GM19025 (cell line): ENCODE measurements around the gene CFAP210.
"Not testable (repeated sequence)": the region's sequence is repeated elsewhere in the genome, so short reads cannot be mapped to it uniquely, and the experiment has no call there.

Experiments
- ATAC-seq: cut with Tn5 transposase; IDR thresholded peaks from one replicate; pipeline ENCODE4 v1.9.1; 2021; ENCODE audit warnings: mild to moderate bottlenecking, low read depth, moderate library complexity; ENCODE audit not compliant: unreplicated experiment

The CFAP210 gene

DNA sequence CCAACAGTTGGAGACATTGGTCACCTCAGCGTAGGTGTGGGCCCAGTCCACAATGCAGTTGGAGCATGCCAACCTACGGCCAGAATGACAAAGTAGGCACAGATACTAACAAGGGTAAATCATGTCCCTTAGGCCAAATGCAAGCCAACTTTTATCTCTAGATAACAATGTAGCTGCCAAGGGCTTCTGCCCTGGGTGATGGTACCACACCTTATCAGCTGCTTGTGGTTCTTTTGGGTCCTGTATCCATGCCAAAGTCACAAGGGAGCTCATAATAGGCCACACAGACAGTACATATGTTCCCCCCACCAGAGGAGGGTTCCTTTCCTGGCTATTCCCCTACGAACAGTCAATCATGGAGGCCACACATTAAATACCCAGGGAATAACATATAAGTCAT is 19.1 kb upstream of the CFAP210 start:
- ATAC-seq: no peak

DNA sequence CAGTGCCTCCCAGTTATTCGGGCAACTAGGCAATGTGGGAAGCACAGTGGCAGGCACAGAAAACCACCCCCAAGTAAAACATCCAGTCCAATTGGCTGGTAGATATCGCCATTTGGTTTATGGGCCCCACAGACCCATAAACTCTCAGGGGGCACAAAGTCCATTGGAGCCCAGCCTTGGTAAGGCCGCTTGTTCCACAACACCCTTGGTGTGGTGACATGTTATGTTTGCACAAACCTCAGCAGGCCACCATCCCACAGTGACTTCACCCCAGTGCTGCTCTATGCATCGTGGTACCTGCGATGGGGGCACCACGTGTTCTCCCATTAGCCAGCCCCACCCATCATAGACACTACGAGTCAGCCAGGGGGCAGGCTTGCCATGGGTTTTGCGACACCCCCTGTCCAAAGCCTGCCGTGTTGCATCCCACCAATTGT is 18.6 kb upstream of the CFAP210 start:
- no peak for ATAC-seq

DNA sequence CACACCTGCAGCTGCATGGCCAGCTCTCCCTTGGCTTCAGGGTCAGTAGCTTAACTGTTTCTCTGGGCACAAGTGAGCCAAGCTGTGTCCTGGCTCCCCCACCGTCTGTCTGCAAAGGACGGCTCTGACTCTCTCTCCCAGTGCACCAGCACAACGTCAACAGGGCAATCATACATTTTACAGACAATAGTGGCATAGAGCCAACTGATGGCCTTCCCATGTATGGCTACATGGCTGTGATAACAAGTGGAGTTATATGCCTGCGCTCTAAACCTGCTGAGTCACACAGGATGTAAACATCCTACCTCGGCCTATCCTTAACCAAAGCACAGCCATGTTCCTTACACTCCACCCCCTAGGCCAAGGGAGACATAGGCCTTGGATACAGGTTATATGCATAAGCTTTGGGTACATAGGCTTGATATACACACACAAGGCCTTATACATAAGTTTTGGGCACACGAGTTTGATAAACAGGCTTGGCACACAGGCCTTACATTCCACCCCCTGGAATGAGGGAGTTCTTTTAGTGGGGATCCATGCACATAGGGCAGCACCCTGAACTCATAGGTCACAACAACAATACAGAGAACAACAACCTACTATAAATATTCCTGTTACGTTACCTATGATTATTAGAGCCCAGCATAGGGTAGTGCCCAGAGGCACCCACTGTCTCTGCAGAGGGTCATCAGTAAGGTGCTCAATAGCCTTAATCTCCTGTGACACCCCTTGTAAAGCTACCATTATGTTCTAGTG is 17.7 kb upstream of the CFAP210 start:
- no peak for ATAC-seq

DNA sequence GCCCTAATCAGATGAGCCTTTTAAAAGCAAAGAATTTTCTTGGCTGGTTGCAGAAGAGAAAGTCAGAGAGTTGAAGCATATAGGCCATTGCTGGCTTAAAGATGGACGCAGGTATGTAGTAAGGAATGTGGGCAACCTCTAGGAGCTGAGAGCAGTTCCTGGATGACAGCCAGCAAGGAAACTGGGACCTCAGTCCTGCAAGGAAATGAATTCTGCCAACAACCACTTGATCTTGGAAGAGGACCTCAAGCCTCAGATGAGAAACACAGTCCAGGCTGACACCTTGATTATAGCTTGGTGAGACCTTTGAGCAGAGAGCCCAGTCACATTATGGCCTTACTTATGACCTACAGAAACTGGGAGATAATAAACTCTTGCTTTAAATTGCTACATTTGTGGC is 15.8 kb upstream of the CFAP210 start:
- no peak for ATAC-seq

DNA sequence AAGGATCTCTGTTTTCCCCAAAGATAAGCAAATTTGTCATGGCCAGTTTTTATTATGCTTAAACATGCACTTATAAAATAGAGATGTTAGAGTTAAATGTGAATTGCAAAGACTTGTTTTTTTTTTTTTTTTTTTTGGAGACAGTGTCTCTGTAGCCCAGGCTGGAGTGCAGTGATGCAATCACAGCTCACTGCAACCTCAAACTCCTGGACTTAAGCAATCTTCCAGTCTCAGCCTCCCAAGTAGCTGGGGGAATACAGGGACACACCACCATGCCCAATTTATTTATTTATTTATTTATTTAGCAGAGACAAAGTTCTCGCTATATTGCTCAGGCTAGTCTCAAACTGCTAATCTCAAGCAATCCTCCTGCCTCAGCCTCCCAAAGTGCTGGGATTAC is 15.1 kb upstream of the CFAP210 start:
- no peak for ATAC-seq

DNA sequence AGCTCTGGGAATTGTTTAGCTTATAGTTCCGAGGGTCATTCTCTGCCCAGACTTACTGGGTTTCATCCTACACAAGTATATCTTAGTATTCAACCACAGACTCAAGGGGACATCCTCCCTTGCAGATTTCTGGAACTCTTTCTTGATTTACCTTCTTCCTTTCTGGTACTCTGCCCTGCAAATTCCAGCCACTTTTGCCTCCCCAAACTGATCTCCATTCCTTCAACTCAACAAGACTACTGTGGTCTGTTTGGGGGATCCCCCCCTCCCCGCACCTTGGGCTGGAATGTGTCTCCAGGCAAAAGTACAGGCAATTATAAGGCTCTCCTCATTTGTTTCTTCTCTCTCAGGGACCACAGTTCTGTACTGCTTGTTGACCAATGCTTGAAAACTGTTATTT is 13.4 kb upstream of the CFAP210 start:
- no peak for ATAC-seq

DNA sequence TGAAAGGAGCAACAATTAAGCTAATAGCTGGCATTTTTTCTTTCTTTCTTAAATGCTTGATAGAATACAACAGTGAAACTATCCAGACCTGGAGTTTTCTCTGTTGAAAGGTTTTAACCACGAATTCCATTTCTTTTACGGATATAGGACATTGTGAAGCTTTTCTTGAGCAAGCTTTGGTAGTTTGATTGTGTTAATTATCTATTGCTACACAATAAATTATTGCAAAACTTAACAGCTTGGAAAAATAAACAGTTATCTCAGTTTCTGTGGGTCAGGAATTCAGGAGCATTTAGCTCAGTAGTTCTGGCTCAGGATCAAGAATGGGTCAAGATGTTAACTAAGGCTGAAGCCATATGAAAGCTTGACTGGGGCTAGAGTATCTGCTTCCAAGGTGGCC is 11.7 kb upstream of the CFAP210 start:
- no peak for ATAC-seq

DNA sequence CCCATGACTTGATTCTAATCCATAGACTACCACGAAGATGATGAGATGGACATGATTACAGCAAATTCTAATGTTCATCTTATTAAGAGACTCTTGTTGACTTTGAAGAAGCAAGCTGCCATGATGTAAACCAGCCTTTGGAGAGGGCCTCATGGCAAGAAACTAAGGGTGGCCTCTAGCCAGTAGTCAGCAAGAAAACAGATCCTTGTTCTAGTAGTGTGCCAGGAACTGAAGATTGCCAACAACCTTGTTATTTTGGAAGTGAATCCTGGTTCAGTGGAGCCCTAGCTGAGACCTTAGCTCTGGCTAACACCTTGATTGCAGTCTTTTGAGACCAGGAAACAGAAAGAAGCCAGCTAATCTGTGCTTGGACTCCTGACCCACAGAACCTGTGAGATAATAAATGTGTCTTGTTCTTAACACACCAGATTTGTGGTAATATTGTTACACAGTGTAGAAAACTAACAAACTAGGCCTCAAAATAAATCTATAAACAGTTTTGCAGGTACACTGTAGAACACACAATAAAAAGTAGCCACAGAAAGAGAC is 10.0 kb upstream of the CFAP210 start:
- no peak for ATAC-seq

DNA sequence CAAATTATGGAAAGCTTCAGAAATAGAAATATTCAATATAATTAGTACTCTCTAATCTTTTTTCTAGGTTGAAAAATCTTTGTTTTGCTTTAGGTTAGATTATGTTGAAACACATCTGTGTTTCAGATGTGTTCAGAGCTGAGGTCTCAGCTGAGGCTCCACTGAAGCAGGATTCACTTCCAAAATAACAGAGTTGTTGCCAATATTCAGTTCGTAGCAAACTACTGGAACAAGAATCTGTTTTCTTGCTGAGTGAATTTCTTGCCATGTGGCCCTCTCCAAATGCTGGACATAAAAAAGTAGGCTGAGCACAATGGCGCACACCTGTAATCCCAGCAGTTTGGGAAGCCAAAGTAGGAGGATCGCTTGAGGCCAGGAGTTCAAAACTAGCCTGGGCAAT is 8.8 kb upstream of the CFAP210 start:
- ATAC-seq: no peak

DNA sequence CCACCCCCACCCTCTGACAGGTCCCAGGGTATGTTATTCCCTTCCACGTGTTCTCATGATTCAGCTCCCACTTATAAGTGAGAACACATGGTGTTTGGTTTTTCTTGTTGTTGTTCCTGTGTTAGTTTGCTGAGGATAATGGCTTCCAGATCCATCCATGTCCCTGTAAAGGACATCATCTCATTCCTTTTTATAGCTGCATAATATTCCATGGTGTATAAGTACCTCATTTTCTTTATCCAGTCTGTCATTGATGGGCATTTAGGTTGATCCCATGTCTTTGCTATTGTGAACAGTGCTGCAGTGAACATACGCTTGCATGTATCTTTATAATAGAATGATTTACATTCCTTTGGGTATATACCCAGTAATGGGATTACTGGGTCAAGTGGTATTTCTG is 5.0 kb upstream of the CFAP210 start:
- ATAC-seq: not testable (repeated sequence)

DNA sequence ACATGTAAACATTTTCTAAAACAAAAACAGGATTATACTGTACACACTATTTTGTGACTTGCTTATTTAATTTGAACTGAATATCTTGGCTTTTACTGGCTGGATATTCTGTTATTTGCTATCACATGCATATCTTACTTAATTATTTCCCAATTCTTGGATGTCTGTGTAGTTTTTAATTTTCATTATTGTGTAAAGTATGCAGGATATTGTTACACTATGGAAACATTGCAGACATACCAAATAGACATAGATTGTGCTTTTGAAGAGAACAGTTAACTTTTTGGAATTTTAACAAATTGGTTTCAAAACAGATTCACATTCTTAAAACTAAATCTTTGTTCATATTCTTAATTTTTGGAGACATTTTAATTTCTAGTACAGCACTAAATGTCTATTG is 2.2 kb upstream of the CFAP210 start:
- ATAC-seq: no peak

DNA sequence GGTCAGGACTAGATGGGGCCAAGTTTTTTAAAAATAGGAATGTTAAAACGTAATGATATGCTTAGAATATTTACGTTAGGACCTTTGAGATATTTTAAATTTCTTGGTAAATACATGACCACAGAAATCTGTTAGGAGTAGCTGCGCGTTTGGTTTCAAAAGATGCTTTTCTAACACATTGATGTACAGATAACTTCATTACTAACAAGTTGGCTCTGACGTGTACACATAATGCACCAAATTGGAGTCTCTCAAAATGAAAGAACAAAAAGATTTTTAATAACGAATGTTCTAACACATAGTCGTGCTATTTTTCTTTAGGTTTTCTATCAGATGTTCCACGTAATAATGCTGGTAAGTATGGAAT is 672 bp upstream of the CFAP210 start:
- ATAC-seq: no peak

DNA sequence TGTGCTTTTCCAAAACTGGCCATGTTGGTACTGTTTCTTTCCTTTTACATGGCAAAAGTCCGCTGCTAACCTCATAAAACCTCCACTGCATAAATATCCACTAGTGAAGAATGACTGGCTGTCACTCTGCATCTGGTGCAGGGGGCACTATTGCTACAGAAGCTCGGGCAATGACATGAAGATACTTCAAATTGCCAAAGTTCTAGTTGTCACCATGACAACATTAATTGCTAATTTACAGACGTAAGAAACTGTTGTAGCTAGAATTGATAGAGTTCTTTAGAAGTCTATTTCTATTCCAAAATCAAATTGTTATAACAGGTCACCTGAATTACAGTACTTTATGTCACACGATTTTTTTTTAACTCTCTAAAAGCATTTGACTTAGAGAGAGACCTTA is 845 bp downstream of the CFAP210 start:
- ATAC-seq: no peak

DNA sequence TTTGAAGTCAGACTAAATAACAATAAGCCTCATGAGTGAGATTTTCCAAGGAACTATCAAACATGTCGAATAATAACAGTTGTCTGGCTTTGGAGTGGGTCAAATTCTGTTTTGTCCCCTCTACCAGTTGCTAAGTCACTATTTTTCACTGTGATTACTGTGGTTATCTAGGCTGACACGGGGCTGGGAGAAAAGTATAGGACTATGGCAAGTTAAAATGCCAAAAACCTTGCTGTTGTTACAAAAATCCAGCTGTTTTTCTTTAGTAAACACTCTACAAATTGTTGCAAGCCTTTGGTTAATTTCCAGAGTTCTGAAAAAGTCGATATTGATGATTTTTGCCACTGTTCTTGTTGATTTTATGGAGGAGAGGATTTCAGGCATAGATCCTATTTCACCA is 1.5 kb downstream of the CFAP210 start:
- no peak for ATAC-seq

DNA sequence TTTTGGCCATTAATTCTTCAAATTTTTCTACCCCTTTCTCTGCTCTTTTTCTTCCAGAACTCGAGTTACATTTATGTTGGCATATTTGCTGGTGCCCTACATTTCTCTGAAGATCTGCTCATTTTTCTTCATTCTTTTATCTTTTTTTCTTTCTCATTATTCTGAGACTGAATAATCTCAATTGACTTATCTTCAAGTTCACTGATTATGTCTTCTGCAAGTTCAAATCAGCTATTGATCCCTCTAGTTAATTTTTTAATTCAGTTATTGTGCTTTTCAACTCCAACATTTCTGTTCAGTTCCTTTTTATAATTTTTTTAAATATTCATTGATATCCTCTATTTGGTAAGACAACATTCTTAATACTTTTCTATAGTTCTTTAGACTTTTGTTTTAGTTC is 3.2 kb downstream of the CFAP210 start:
- ATAC-seq: no peak

DNA sequence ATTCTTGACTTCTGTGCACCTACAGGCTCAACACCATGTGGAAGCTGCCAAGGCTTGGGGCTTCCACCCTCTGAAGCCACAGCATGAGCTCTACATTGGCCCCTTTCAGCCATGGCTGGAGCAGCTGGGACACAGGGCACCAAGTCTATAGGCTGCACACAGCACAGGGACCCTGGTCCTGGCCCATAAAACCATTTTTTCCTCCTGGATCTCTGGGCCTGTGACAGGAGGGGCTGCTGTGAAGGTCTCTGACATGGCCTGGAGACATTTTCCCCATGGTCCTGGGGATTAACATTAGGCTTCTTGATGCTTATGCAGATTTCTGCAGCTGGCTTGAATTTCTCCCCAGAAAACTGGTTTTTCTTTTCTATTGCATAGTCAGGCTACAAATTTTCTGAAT is 6.3 kb downstream of the CFAP210 start:
- ATAC-seq: not testable (repeated sequence)

DNA sequence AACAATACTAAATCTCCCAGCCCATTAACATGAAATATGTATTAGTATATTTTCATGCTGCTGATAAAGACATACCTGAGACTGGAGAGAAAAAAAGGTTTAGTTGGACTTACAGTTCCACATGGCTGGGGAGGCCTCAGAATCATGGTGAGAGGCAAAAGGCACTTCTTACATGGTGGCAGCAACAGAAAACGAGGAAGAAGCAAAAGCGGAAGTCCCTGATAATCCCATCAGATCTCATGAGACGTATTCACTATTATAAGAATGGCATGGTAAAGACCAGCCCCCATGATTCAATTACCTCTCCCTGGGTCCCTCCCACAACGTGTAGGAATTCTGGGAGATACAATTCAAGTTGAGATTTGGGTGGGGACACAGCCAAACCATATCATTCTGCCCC is 7.4 kb downstream of the CFAP210 start:
- ATAC-seq: not testable (repeated sequence)

DNA sequence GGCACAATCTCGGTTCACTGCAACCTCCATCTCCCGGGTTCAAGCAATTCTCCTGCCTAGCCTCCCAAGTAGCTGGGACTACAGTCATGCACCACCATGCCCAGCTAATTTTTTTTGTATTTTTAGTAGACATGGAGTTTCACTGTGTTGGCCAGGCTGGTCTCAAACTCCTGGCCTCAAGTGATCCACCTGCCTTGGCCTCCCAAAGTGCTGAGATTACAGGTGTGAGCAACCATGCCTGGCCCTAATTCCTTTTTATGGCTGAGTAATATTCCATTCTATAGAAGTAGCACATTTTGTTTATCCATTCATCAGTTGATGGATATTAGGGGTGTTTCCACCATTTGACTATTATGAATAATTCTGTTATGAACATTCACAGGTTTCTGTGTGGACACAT is 9.5 kb downstream of the CFAP210 start:
- ATAC-seq: not testable (repeated sequence)

DNA sequence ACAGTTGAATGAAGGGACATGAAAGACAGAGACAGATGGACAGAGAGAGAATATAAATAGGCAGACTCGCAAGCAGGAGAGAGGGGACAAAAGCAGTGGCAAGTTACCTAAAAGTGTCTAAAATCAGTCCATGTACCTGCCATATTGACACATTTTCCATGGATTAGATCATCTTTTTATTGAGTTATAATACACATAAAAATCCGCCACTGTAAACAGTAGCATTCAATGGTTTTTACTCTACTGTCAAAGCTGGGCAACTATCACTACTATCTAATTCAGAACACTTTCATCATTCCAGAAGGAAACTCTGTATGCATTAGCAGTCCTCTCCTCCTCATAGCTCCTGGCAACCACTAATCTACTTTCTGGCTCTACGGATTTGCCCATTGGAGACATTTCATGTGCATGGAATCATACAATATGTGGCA is 10.1 kb downstream of the CFAP210 start:
- ATAC-seq: no peak

DNA sequence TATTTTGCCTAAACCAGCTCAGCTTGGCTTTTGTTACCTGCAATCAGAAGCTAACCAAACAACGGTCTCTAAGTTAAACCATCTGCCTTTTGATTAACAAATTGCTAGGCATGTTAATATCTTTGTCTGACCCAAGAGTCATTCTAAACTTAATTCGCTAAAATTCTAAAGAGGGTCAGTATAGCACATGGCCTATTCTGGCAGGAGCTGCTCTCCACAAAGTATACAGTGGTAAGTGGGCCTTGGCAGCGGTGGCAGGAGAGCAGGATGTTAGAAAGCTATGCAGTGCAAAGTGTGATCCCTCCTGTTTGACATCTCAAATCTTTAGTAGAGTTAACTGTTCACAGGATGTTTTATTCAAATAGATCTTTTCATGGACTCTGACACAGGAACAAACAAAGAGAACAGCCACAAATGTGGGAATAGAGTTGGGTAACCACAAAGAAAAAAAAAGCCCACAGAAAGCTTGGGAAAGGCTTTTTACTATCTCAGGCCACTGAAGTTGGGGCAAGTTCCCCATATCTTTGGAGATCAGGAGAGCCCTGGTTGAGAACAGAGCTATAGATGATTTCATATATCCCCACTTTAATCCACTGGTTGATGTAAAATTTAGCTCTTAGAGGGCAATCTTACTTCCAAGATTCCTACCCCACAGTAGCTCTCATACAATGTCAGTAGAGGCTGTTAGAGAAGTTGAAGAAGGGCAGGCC is 10.6 kb downstream of the CFAP210 start:
- no peak for ATAC-seq

DNA sequence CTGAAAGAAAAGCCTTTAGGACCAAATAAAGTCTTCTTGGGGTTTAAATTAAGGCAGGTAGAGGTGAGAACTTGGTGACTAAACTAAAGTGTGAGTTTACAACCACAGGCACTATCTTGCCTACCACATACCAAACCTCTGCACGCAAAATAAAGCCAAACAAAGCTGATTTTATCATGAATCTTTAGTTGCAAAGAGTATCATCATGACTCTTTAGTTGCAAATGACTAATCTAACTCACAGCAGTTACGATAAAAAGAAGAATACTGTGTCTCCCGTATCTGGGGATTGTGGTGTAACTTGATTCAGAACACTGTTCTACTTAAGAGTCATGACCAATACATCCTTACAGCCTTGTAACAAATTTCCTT is 11.2 kb downstream of the CFAP210 start:
- no peak for ATAC-seq

DNA sequence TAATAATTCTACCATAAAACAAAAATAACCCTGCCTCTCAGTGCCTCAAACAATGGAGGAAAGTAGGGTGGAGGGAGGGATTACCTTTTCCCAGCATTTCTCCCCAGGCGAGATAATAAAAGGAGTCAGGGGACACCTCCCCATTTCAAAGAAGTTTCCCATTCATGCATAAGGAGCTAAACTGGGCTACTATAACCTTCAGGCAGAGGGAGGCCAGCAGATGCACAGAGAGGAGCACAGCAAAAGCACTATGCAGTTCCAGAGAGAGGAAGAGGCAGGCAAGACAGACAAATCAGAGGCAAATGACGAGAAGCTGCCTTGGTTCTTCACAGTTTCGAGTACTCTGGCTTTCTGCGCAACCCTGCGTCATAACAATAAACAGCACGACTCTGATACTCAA is 17.4 kb downstream of the CFAP210 start:
- ATAC-seq: no peak
